ENCODE results near the gene HS3ST4.

GRCh38 chr16:26019381-26020242, 327.9 kb downstream of the HS3ST4 start:
- no peak for TF ChIP-seq EZH2 (IDR thresholded peaks at IDR 0.05; ENCODE audit: borderline replicate concordance, low read depth, low read length, severe bottlenecking)
- TF ChIP-seq CTCF (IDR thresholded peaks at IDR 0.05; ENCODE audit: borderline replicate concordance, extremely low read depth, low read length, poor library complexity, severe bottlenecking): no peak
